Vagina (tissue), 2 donors: ENCODE results near the gene STPG2.

Experiments
- CTCF ChIP-seq, 3 experiments: fragments of 450-650 bp in 2 of 3; fragments of 200-600 bp in 1 of 3; sonication (generic) in 1 of 3; IDR thresholded peaks; one replicate each; pipeline ENCODE4 v1.5.1; 2017 to 2019; ENCODE audit warnings: antibody characterized with exemption in 3 of 3, mild to moderate bottlenecking in 2 of 3, moderate library complexity in 2 of 3
- POLR2A ChIP-seq, 2 donors: fragments of 450-650 bp; IDR thresholded peaks; one replicate each; pipeline ENCODE4 v1.6.1; 2017; ENCODE audit warnings: antibody characterized with exemption in 2 of 2, mild to moderate bottlenecking in 2 of 2, moderate library complexity in 2 of 2

GRCh38 chr4:98068495-98068894 is 74.8 kb downstream of the STPG2 start:
- TF ChIP-seq POLR2A (IDR thresholded peaks at IDR 0.05) (no peak), CTCF (IDR thresholded peaks at IDR 0.05) (no peak)
